Loucy (cell line): ENCODE measurements around the gene PRKCE.

Experiments used
- EZH2phosphoT487 ChIP-seq: fragments of 200-600 bp; IDR thresholded peaks from 2 replicates; pipeline ENCODE4 v1.6.1; 2018; ENCODE audit warnings: antibody characterized with exemption, mild to moderate bottlenecking, moderate library complexity, borderline replicate concordance
- TF ChIP-seq, protein P1 (sequence below): fragments of 200-600 bp; sonication (generic); conservative IDR thresholded peaks from 2 replicates; pipeline ENCODE4 v1.5.1; 2014; ENCODE audit warnings: mild to moderate bottlenecking, antibody characterized with exemption, low read length

DNA sequence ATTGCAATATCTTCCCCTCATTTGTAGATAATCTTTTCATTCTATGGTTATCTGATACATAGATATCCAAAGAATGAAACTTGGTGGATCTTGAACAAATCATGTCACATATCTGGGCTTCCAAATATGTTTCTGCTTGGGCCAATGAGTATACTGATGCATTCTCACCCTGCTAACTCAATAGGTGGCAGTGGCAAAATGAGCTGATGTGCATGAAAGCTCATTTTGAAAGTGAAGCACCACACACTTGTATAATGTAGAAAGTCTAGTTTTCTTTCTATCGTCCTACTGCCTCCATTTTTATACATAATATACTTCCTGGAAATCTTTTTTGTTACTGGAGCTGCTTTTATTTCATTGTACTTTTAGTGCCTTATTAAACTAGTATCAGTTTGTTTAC is 208.2 kb downstream of the PRKCE start:
- TF ChIP-seq, protein P1, sequence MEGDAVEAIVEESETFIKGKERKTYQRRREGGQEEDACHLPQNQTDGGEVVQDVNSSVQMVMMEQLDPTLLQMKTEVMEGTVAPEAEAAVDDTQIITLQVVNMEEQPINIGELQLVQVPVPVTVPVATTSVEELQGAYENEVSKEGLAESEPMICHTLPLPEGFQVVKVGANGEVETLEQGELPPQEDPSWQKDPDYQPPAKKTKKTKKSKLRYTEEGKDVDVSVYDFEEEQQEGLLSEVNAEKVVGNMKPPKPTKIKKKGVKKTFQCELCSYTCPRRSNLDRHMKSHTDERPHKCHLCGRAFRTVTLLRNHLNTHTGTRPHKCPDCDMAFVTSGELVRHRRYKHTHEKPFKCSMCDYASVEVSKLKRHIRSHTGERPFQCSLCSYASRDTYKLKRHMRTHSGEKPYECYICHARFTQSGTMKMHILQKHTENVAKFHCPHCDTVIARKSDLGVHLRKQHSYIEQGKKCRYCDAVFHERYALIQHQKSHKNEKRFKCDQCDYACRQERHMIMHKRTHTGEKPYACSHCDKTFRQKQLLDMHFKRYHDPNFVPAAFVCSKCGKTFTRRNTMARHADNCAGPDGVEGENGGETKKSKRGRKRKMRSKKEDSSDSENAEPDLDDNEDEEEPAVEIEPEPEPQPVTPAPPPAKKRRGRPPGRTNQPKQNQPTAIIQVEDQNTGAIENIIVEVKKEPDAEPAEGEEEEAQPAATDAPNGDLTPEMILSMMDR = no peak
- TF ChIP-seq EZH2phosphoT487 = no peak
